WTC11 (cell line): ENCODE measurements around the gene ITPRIP.

ENCODE experiments used
- ATF3 ChIP-seq: sonication (generic); formaldehyde crosslinking; conservative IDR thresholded peaks from 2 replicates; pipeline ENCODE4 v1.8.1; 2022; ENCODE audit warnings: mild to moderate bottlenecking, missing genetic modification reagents
- E2F4 ChIP-seq: sonication (generic); formaldehyde crosslinking; IDR thresholded peaks from 2 replicates; pipeline ENCODE4 v1.8.1; 2022; ENCODE audit warnings: low read depth, mild to moderate bottlenecking, moderate library complexity, missing genetic modification reagents, borderline replicate concordance
- JUN ChIP-seq: sonication (generic); formaldehyde crosslinking; IDR thresholded peaks from 2 replicates; pipeline ENCODE4 v1.8.0; 2023; ENCODE audit warnings: mild to moderate bottlenecking, missing genetic modification reagents
- KAT7 ChIP-seq: sonication (generic); formaldehyde crosslinking; IDR thresholded peaks from 2 replicates; pipeline ENCODE4 v1.8.1; 2023; ENCODE audit warnings: missing genetic modification reagents, mild to moderate bottlenecking, borderline replicate concordance
- SP1 ChIP-seq: sonication (generic); formaldehyde crosslinking; conservative IDR thresholded peaks from 2 replicates; pipeline ENCODE4 v1.8.1; 2022; ENCODE audit warnings: missing genetic modification reagents
- TEAD4 ChIP-seq: sonication (generic); formaldehyde crosslinking; IDR thresholded peaks from 2 replicates; pipeline ENCODE4 v1.8.0; 2022; ENCODE audit warnings: mild to moderate bottlenecking, missing genetic modification reagents
- USF1 ChIP-seq: sonication (generic); formaldehyde crosslinking; IDR thresholded peaks from 2 replicates; pipeline ENCODE4 v1.8.0; 2022; ENCODE audit warnings: mild to moderate bottlenecking, missing genetic modification reagents
- TF ChIP-seq, protein P1 (sequence below): fragments of 200-600 bp; IDR thresholded peaks from 2 replicates; pipeline ENCODE4 v1.8.0; 2022; ENCODE audit warnings: antibody characterized with exemption
- TF ChIP-seq, protein P2 (sequence below): sonication (generic); formaldehyde crosslinking; IDR thresholded peaks from 2 replicates; pipeline ENCODE4 v1.8.0; 2022; ENCODE audit warnings: mild to moderate bottlenecking, missing genetic modification reagents
- TF ChIP-seq, protein P3 (sequence below): sonication (generic); formaldehyde crosslinking; IDR thresholded peaks from 2 replicates; pipeline ENCODE4 v1.8.1; 2022; ENCODE audit warnings: low read depth, missing genetic modification reagents, borderline replicate concordance
- TF ChIP-seq, protein P4 (sequence below): sonication (generic); formaldehyde crosslinking; IDR thresholded peaks from 2 replicates; pipeline ENCODE4 v1.8.0; 2022; ENCODE audit warnings: missing genetic modification reagents

GRCh38 chr10:104267721-104268404, 70.4 kb downstream of the ITPRIP start:
- TF ChIP-seq, protein P1, sequence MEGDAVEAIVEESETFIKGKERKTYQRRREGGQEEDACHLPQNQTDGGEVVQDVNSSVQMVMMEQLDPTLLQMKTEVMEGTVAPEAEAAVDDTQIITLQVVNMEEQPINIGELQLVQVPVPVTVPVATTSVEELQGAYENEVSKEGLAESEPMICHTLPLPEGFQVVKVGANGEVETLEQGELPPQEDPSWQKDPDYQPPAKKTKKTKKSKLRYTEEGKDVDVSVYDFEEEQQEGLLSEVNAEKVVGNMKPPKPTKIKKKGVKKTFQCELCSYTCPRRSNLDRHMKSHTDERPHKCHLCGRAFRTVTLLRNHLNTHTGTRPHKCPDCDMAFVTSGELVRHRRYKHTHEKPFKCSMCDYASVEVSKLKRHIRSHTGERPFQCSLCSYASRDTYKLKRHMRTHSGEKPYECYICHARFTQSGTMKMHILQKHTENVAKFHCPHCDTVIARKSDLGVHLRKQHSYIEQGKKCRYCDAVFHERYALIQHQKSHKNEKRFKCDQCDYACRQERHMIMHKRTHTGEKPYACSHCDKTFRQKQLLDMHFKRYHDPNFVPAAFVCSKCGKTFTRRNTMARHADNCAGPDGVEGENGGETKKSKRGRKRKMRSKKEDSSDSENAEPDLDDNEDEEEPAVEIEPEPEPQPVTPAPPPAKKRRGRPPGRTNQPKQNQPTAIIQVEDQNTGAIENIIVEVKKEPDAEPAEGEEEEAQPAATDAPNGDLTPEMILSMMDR = no peak
- TF ChIP-seq KAT7 (CRISPR knock-in tag) (no peak), JUN (CRISPR knock-in tag) (no peak), ATF3 (CRISPR knock-in tag) (no peak), SP1 (CRISPR knock-in tag) (no peak), TEAD4 (CRISPR knock-in tag) (no peak), E2F4 (CRISPR knock-in tag) (no peak), USF1 (CRISPR knock-in tag) (no peak)
- TF ChIP-seq, protein P2, sequence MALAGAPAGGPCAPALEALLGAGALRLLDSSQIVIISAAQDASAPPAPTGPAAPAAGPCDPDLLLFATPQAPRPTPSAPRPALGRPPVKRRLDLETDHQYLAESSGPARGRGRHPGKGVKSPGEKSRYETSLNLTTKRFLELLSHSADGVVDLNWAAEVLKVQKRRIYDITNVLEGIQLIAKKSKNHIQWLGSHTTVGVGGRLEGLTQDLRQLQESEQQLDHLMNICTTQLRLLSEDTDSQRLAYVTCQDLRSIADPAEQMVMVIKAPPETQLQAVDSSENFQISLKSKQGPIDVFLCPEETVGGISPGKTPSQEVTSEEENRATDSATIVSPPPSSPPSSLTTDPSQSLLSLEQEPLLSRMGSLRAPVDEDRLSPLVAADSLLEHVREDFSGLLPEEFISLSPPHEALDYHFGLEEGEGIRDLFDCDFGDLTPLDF = no peak
- TF ChIP-seq, protein P3, sequence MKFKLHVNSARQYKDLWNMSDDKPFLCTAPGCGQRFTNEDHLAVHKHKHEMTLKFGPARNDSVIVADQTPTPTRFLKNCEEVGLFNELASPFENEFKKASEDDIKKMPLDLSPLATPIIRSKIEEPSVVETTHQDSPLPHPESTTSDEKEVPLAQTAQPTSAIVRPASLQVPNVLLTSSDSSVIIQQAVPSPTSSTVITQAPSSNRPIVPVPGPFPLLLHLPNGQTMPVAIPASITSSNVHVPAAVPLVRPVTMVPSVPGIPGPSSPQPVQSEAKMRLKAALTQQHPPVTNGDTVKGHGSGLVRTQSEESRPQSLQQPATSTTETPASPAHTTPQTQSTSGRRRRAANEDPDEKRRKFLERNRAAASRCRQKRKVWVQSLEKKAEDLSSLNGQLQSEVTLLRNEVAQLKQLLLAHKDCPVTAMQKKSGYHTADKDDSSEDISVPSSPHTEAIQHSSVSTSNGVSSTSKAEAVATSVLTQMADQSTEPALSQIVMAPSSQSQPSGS (CRISPR knock-in tag) = no peak
- TF ChIP-seq, protein P4, sequence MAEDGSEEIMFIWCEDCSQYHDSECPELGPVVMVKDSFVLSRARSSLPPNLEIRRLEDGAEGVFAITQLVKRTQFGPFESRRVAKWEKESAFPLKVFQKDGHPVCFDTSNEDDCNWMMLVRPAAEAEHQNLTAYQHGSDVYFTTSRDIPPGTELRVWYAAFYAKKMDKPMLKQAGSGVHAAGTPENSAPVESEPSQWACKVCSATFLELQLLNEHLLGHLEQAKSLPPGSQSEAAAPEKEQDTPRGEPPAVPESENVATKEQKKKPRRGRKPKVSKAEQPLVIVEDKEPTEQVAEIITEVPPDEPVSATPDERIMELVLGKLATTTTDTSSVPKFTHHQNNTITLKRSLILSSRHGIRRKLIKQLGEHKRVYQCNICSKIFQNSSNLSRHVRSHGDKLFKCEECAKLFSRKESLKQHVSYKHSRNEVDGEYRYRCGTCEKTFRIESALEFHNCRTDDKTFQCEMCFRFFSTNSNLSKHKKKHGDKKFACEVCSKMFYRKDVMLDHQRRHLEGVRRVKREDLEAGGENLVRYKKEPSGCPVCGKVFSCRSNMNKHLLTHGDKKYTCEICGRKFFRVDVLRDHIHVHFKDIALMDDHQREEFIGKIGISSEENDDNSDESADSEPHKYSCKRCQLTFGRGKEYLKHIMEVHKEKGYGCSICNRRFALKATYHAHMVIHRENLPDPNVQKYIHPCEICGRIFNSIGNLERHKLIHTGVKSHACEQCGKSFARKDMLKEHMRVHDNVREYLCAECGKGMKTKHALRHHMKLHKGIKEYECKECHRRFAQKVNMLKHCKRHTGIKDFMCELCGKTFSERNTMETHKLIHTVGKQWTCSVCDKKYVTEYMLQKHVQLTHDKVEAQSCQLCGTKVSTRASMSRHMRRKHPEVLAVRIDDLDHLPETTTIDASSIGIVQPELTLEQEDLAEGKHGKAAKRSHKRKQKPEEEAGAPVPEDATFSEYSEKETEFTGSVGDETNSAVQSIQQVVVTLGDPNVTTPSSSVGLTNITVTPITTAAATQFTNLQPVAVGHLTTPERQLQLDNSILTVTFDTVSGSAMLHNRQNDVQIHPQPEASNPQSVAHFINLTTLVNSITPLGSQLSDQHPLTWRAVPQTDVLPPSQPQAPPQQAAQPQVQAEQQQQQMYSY (CRISPR knock-in tag) = no peak
